Measurements from ENCODE around the gene NTNG1.
"Not testable (repeated sequence)": the region's sequence is repeated elsewhere in the genome, so short reads cannot be mapped to it uniquely, and the experiment has no call there.

NTNG1 gene

DNA sequence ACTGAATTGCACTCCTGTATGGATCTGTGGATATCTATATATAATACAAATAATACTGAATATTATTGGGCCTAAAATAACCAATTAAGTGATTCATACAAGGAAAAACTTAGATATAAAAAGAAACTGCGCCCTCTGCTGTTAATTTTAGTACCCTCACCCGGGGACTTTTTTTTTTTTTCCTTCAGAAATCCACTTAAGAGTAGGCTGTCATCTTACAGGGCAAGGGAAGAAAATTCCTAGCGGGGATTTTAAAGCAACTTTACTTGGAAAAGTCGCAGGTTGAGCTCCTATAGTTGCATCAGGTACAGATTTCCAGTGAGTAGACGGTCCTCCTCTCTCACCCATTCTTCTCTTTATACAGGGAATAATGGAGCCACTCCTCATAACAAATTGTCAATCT is 1.3 kb downstream of the NTNG1 start:
- in situ Hi-C loops (cut with MboI; ENCODE audit: low sequenced_read_pairs): no loop called here

DNA sequence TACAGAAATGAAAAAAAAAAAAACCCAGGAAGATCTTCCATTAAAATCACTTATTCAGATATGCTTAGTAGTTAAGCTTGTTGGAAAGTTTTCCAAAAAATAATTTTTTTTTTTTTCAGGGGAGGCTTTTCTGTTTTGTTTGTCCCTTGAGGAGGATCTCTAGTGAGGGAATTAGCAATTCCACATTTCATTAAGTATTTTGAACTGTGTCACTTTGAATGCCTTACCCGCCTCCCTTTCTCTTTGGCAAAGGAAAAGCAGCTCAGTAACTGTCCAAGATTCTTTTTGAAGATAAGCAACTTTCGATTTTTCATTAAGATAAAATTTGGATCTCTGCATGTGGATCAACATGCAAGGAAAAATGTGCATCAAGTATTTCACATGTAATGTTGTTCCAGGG is 1.8 kb downstream of the NTNG1 start:
- in situ Hi-C loops (cut with MboI; ENCODE audit: low sequenced_read_pairs): no loop called here

DNA sequence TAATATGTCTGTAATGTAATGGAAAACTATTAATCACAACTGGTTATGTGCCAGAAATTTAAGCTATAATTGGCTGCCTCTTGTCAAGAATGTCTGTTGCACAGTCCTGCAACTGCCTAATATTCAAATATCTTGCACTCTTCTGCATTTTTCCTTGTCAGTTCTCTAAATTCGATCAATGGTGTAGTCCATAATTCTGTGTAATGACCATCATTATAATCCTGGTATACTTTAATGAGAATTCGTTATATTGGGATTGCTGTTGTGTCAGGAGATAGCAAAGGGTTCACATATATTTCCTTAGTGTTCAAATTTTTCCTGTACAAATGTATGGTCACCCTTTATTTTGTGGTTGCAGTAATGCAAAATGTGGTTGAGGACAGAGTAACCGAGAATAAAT is 4.8 kb downstream of the NTNG1 start:
- in situ Hi-C loops (cut with MboI; ENCODE audit: low sequenced_read_pairs): no loop called here

DNA sequence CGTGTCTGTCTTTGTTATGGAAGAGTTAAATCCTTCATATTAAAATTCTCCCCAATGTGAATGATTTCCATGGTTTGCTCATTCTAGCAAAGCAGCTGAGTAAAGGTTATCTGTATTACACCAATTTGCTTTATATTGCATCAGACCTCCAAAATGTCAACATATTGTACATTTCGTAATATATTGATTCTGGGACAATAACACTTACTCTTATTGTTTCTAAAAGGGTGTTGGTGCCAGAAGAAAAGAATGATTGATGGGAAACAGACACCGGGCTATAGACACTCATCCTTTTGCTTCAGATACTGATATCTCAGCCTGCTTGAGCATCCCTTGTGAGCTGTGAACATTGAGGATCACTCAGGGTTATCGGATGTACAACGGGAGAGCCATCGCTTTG is 7.0 kb downstream of the NTNG1 start:
- in situ Hi-C loops (cut with MboI; ENCODE audit: low sequenced_read_pairs): no loop called here

DNA sequence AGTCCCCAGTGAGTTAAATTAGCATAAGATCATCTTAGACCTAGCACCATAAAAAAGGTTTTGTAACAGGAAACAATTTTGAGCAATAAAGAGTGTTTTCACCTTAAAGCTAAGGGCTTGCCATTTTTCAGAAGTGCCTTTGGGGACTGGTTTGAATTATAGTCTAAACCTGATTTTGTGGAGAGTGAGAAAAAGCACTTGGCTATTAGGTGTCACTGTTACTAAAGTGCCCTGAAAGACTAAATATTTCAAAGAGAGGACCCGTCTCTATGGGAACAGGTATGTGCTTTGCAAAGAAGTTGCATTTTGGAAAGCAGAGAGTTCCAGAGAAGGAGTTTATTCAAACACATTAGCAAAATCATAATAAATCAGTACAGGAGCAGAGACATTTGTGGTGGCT is 9.1 kb downstream of the NTNG1 start:
- in situ Hi-C loops (cut with MboI; ENCODE audit: low sequenced_read_pairs): no loop called here

DNA sequence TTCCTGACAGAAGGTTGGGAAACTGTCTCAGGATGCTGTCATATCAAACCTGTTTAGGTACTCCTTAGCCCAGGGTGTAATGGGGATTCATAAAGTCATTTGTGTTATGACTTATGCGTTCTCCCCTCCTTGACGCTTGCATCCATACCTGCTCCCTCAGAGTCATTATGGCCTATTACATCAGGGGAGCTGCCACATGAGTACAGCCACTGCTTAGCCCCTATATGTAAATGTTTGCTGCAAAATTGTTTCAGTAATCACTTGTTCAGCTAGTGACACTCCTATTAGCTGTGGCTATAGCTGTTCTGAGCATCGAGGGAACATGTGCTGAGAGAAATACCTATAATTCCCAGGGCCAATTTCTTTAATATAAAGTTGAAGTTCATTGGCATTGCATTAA is 10.5 kb downstream of the NTNG1 start:
- in situ Hi-C loops (cut with MboI; ENCODE audit: low sequenced_read_pairs): no loop called here

DNA sequence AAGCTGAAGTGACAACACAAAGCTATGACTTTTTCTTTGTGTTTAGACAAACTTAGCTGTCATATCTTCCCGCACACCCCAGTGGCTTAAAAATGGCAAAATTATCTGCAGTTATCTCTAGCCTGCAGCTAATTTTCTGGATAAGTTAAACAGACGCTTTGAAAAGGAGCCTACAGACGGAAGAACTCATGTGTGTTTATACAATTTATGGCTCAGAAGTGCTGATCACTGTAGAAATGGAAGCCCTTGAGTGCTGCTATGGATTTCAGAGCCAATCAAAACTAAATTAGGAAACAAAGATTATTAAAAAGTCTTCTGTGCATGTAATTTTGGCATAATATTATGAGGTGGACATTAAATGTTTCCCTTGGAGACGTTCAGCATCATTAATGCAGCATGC is 11.6 kb downstream of the NTNG1 start:
- in situ Hi-C loops (cut with MboI; ENCODE audit: low sequenced_read_pairs): no loop called here

DNA sequence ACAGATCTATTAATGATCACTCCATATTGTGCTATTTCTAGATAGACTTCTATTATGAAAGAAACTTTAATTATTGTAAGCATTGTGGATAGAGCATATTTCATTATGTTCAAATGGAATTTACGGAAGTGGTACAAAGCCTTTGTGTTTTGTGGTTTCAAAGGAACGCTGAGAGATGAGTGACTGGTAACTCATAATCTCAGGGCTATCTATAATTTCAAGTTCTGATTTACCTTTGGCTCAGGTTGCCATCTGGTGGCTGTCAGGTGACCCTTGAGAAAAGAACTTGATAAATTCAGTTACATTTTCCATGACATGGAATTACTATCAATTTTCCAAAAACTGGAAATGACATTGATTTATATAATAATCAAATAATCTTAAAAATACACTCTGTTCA is 12.2 kb downstream of the NTNG1 start:
- in situ Hi-C loops (cut with MboI; ENCODE audit: low sequenced_read_pairs): no loop called here

DNA sequence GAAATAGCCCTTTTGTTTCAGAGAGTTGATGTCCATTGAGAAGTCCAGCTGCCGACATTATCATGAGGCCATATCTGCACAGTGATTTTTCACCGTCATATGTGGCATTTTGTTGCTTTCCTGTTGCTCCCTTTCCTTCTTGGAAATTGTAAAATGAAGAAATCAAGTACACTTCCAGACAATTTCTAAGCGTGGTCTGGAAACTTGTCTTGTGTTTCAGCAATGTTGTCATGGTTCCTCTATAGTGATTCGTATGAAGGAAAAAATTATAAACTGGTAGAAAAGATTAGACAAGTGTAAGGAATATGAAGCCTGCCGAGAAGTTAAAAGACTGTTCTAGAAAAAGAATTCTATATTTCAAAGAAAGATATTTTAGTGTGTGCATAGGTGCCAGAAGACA is 17.7 kb downstream of the NTNG1 start:
- in situ Hi-C loops (cut with MboI; ENCODE audit: low sequenced_read_pairs): no loop called here

DNA sequence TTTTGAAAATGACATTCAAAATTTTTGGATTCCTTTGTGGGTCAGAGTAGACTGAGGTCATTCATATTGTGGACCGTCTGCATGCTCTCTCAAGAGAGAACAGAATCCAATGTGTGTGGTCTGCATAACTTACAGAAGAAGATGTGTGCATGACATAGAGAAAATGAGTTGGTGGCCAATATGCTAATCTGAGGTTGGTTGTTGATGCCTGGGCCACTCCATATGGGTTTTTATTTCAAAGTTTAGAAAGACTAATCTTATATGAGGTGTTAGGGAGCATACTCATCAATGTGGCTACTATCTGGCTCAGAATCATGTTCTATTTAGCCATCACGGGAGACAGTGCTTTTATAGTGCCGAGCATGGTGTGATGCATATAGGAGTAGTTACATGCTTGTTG is 18.2 kb downstream of the NTNG1 start:
- in situ Hi-C loops (cut with MboI; ENCODE audit: low sequenced_read_pairs): no loop called here

DNA sequence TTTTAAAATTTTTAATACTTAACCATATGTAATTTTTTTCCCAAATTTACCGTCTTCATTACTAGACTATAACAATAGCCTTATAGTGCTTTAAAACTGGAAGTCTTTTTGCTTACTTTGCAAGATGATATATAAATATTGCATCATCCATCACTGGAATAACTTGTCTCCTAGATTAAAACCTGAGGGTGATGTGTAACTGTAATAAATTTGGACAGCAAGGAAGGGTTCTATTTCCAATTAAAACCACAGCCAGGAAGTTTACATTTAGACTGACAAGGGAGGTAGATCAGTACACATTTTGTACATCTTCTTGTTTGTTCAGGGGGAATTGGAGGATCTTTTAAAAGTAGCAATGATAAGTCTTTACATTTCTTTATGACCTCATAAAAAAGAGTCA is 21.9 kb downstream of the NTNG1 start:
- in situ Hi-C loops (cut with MboI; ENCODE audit: low sequenced_read_pairs): no loop called here

DNA sequence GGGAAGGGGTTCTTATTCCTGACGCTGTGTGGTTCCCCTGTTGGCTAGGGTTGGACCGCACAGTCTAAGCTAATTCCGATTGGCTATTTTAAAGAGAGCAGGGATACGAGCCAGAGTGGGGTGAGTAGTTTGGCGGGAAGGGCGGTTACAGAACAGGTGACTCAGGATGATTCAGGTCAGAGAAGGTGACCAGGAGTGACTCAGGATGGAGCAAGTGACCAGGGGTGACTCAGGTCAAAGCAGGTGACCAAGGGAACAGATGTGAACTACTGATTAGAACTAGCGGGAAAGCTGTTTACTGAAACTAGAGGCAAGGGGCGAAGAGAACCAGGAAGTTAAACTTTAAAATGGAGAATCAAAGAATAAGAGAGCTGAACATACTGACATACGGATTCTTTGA is 24.1 kb downstream of the NTNG1 start:
- in situ Hi-C loops (cut with MboI; ENCODE audit: low sequenced_read_pairs): not testable (repeated sequence)

DNA sequence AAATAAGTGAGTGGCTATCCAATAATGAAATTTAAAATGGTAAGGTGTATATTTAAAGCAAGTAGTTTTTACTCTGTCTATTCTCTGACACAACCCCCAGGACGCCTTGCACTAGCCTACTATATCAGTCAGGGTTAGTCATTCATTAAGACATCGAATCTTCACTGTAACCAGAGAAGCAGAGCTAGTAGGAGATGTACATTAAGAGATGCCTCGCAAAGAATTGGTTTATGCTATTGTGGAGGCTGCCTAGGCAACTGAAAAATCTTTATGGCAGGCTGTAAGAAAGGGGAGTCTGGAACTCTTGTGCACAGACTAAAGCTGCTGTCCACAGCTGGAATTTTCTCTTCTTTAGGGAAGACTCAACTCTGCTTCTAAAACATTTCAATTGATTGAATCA is 28.8 kb downstream of the NTNG1 start:
- in situ Hi-C loops (cut with MboI; ENCODE audit: low sequenced_read_pairs): no loop called here

DNA sequence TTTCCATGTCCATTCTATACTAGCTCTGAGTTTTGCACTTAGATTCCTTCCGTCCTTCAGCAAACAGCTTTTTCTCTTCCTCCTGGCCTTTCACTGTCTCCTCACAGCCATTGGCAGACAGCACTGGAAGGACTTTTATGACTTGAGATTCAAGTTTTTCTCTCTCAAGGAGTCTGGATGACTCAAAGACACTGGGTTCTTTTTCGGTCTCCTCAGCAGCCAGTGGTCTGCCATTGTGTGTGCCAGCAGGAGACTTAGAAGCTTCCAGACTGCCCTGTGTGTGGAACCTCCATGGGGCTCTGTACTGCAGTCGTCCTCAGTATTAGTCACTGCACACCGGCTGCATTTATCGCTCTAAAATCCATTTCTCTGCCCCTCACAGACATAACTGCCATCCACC is 30.5 kb downstream of the NTNG1 start:
- in situ Hi-C loops (cut with MboI; ENCODE audit: low sequenced_read_pairs): no loop called here

DNA sequence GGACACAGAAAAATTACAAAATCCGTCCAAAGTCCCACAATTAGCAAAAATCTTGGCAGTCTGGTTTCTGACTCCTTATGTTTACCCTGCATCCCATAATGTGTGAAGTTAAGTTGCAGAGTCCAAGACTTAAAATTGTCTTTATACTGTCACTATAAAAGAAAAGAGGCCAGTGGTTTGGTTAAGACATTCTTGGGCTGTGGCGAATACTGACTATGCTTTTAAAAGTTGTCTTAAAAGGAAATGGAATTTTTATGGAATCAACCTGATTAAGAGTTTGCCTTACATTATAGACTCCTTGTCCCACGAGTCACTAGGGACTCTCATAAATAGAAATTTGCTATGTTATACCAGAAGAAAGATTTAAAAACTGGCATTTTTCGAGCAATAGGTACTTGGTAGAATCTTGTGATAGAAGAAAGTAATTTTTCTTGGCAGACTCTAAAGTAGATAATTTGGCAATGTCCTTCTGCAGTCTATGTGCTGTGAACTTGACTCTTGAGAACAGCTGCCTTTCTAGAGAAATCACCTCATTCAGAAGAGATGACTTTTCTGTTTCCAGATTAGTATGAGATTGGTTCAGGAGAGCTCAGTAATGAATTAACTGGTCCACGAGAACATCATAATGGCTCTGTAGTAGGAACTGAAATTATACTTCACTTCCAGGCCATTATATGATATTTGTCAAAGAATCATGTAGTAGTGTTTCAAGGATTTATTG is 31.8 kb downstream of the NTNG1 start:
- in situ Hi-C loops (cut with MboI; ENCODE audit: low sequenced_read_pairs): no loop called here

DNA sequence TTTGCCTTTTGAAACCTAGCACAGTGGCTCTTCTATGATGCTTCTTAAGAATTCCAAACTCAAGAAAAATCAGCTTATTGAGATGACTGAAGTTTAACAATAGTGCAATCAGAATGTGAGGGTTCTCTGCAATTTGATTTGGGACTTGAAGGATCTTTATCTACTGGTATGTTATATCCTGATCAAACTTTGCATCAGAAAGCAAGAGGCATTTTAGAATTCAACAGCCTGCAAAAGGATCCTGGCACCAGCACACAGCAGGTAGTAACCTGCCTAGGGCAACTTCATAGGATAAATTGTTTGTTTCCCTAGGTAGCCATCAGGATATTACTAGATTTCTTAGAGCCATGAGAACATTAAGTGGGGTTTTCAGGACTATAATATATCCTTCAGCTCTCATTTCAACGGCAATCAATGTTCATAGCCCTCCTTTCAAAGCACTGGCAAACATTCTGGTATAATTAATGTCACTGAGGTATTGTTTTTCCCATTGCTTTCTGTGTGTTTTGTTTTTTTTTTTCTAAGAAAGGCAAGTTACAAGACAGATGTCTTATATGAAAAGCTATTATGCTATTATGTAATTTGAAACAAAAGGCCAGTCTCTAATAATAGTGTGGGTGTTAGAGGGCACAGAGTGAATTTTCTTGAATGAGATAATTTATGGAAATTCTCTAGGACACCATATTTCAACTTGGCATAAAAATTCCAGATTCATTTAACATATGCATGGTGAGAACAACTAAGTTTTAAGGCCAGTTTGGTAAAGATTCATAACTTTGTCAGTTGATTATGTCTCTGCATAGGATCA is 34.5 kb downstream of the NTNG1 start:
- in situ Hi-C loops (cut with MboI; ENCODE audit: low sequenced_read_pairs): no loop called here

DNA sequence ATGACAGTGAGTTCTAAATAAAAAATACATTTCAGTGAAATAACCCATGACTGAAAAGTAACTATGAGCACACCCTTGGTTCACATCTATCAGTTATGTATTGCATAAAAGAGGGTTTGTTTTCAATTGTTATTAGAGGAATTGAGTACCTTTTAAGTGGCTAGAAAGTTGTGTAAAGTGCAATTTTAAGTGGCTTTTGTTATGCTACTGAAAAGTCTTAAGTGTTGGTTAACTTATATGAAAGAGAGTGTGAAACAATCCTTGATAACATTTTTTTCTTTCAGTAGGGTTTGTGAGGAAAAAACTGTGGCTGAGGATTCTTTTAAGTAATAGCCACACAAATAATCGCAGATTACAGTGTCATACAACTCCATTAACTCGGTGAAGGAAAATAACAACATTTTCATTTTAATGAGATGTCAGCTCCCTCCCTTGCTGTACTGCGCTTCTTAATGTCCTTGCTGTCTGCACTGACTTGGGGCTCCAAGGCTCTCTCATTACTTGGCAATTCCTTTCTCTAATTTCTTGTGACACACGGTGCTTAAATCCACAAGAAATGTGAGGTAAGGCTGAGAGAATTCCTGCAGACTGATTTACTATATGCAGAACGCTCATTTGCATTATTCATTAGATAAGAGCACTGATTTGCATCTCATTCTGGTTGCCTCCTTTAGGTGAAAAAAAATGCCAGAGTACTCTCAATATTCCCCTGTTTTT is 40.6 kb downstream of the NTNG1 start:
- in situ Hi-C loops (cut with MboI; ENCODE audit: low sequenced_read_pairs): no loop called here

DNA sequence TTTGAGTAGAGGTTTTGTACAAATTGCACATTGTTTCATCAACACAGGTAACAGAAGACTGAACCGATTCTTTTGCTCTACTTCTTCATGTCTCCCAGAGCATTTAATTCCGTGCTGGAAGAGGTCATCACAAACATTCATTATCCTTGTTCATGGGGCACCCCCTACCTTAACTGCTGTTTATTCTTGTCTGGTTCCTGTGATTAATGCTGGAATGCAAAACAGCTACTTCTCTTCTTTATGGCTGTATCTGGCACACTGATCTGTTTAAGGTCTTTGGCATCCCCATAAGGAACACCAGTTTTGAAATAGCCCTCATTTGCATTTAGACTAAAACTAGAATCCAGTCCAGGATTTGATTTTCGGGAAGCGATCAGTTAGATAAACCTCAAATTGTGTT is 42.2 kb downstream of the NTNG1 start:
- in situ Hi-C loops (cut with MboI; ENCODE audit: low sequenced_read_pairs): no loop called here

DNA sequence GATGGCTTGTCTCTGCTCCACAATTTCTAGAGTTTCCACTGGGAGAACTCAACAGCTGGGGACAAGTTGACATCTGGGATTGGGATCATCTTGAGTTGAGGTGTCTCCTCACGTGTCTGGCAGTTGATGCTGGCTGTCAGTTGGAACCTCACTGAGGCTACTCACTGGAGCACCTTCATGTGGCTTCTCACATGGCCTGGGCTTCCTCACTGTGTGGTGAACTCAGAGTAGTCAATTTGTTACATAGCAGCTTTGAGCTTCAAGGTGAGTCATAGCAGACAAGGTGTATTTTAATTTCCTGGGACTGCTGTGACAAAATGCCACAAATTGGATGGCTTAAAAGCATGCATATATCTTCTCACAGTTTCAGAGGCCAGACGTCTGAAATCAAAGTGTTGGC is 44.0 kb downstream of the NTNG1 start:
- in situ Hi-C loops (cut with MboI; ENCODE audit: low sequenced_read_pairs): no loop called here

DNA sequence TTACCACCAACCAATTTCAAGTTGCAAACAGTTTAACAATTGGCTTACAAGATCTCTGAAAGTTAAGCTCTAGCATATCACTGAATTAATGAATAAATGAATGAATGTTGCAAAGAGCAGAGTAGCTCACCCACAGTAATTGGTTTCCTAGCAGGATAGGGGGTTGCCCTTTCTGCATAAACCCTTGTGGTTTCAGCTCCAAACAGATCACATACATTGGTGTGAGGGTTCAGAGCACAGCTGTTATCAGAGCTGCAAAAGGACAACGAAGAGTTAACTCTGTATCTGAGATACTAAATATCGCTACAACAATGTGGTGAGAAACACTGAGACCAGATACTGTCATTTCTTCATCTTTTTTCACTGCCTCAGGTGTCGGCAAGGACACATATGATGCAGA is 46.6 kb downstream of the NTNG1 start:
- in situ Hi-C loops (cut with MboI; ENCODE audit: low sequenced_read_pairs): no loop called here

DNA sequence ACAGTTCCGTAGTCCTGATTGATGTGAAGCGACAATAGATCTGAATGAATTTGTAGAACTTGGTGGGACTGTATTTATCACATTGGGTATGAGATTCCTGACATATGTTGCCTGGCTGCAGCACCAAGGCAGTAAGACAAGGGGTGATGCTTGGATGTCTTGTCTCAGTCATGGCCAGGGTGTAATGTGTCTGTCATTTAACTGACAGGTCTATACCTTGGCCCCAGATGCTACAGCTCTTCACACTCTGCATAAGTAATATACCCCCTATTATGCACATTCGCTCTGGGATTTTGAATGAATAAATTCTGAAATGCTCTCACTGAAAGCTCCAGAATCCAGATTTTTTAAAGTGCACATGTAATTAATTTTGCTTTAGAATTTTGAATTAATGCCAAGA is 47.3 kb downstream of the NTNG1 start:
- in situ Hi-C loops (cut with MboI; ENCODE audit: low sequenced_read_pairs): no loop called here

DNA sequence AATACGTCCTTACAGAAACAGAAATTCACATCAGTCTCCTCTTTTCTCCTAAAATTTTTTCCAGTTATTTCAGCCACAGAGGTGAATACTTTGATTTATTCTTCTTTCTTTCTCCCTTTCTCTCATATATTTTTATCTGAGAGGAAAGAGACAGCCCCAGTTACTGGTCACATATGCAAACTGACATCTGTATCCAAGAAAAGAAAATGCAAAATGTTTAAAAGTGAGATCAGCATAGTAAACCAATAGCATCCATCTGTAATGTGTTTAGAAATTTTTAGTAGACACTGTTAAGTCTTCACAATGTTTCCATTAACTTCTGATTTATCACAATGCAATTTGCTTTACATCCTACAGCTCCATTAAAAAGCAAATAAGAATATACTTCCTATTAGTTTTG is 53.5 kb downstream of the NTNG1 start:
- in situ Hi-C loops (cut with MboI; ENCODE audit: low sequenced_read_pairs): no loop called here
